HG02943 (cell line): ENCODE results near the gene GPS1.

Experiments
- ATAC-seq: cut with Tn5 transposase; IDR thresholded peaks from one replicate; pipeline ENCODE4 v1.9.1; 2021; ENCODE audit warnings: mild to moderate bottlenecking, low read depth, moderate library complexity; ENCODE audit not compliant: unreplicated experiment

The GPS1 gene

DNA sequence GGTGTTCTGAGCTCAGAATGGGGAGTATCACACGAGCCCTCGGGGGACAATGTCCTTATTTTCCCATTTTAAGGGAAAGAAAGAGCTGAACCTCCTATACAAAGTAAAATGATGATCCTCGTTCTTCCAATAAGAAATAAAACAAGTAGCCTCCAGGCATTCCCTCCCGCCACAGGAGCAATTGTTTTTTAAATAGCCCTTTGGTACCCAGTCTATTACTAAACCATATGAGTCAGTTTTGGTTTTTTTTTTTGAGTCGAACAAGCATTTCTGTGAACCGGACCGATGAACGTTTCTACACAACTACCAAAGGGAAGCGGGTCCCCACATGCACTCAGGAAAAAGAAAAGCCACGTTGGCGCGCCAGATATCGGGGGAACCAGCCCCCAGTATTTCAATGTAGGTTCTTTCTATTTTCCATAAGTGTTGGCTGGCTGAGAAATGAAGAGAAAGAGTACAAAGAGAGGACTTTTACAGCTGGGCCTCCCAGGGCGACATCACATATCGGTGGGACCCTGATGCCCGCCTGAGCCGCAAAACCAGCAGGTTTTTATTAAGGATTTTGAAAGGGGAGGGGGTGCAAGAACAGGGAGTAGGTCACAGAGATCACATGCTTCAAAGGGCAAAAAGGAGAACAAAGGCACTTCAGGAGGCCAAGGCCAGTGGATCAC lies 10.4 kb upstream of the GPS1 start:
- ATAC-seq, result no peak

DNA sequence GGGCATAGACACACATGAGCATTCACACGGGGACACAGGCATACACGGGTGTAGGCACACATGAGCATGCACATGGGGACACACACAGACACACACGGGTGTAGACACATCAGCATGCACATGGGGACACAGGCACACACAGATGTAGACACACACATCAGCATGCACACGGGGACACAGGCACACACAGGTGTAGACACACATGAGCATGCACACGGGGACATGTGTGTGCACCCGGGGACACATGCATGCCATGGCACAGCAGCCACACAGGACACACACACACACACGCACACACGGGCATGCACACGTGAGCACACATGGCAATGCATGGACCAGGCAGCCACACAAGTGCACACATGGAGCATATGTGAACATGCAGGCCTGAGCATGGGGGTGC lies 9.0 kb upstream of the GPS1 start:
- no peak for ATAC-seq

DNA sequence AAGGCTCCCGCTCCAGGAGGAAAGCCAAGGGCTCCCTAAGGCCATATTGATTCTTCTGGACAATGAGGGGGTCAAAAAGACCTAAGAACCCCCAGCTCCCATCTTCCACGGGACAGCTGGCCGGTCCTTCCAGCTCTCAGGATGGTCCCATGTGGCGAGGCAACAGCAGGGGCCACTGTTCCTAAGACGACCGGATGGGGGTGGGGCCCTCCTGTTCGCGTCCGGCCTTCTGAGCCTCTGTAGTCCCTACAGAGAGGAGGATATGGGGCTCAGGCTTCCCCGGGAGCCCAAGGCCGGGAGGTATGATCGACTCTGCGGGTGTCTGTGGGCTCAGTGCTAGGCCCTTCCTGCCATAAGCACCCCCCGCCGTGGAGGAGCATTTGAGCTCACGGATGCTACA lies 8.2 kb upstream of the GPS1 start:
- no peak for ATAC-seq

DNA sequence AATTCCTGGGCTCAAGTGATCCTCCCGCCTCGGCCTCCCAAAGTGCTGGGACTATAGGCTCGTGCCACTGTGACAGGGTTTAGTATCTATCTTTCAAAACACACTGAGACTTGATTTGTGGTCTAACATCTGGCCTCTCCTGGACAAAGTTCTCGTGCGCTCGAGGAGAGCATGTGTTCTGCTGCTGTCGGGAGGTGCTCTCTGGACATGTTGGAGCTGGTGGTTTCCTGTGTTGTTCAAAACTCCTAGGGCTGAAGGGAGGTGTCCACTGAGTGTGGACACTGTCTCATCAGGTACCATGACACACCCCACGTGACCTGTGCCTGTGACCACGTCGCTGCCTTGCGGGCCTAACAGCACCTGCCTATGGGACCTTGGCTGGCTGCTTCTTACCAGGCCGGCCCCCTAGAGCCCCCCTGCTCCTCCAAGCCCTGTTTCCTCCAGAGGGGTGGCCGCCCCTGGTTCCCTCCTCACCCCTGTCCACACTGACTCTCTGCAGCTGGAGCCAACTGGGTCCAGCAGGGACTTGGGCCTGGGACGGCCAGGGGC lies 5.7 kb upstream of the GPS1 start:
- ATAC-seq, result no peak

DNA sequence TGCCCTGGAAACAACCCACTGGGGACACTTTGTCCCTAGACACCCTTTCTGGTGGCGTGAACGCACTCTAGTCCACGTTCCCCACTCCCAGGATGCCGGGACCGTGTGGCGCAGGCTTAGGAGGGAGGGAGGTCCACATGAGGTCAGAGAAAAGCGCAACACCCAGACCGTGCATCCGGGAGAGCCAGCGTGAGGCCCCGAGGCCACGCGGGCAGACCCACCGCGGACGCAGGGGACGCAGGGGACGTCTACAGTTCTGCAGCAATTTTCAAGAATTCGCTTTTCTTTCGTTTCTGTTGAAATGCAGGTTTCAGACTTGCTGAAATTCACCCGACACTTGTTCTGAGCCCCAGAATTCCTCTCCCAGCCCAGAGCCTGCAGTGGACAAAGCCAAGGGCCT lies 4.8 kb upstream of the GPS1 start:
- ATAC-seq, result no peak

DNA sequence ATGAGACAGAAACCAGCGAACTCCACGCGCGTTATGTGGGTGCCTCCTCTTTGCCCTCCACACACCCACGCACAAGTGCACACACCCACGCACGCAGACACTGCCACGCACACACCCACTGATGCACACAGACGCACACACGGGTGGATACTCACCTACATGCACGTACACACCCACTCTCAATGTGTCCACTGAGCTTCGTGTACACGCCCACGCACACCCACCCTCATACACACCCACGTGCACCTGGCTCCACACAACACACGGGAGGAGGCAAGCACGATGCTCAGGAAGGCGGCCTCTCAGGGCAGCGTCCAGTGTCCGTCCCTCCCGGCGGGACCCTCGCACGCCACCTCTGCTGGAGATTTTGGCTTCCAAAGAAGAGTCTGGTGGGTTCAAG lies 4.3 kb upstream of the GPS1 start:
- ATAC-seq, result no peak

DNA sequence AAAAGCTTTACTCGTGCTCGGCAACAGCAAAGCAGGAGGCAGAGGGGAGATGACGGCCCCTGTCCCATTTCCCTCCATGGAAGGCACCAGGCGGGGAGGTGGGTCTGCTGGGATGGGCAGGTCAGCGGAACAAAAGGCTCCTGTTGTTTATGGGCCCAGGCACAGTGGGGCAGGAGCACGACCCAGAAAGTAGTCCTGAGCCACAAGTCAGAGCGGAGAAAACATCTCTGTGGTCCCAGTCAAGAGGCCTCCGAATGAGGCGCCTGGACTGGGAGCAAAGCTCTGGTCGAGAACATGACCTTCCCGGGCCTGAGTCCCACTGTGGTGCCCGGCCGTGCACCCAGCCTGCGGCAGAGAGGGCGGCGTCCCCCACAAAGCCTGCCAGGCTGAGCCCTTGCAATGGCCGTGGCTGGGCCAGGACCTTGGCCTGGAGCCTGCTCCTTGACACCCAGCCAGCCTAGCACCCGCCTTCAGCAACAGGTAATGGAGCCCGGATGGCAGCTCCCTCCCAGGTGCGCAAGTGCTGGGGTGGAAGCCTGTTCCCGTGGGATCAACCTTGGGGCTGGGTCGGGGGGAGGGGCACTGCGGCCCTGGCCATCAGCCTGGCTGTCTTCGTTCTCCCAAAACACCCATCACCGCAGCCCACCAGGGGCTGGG lies 3.7 kb upstream of the GPS1 start:
- ATAC-seq, result no peak

DNA sequence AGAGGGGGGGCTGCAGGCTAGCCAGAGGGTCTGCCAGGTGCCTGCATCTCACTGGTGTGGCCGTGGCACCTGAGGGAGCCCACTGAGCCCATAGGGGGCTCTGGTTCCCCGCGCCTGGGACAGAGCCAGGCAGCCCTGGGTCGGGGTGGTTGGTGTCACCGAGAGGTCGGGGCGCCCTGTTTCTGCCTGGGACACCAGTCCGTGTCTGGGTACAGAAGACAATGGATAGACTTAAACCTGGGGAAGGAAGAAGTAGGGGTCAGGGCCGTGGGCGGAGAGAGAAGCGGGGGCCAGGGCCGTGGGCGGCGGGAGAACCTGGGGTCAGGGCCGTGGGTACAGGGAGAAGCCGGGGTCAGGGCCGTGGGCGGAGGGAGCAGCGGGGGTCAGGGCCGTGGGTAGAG lies 3.1 kb upstream of the GPS1 start:
- no peak for ATAC-seq

DNA sequence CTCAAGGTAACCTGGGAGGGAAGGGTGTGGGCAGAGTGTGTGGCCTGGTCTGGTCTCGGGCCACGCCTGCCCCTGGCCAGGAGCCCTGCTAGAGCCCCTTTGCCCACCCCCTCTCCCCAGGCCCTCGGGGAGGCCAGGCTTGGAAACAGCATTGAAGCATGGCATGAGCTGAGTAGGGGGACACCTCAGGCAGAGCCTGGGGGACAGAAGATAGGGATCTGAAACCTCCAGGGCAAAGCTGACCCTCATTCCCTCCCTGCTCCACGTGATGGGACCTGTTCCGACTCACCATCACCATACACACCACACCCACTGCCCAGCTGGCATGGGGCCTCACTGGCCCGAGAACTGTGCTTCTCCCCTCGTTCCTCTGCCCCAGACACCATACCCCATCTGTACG lies 2.6 kb upstream of the GPS1 start:
- ATAC-seq, result no peak

DNA sequence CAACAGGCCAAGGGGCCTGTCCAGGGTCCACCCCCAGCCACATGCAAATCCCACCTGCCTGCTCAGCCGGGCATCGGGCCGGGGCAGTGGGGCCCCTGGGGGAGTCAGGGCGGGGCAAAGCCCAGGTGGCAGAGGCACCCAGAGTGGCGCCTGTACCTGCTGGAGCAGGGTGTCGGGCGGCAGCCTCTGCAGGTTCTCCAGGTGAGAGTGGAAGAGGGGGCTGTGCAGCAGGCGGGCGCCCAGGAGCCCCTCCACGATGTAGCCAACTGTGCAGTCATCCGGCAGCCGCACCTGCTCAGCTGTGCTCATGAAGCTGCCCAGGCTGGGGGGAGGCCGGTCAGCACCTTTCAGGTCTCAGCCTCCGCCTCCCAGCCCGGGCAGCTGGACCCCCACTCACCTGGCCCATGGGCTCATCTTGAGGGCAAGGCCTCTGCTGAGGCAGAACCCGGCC lies 2.2 kb upstream of the GPS1 start:
- ATAC-seq, result no peak

DNA sequence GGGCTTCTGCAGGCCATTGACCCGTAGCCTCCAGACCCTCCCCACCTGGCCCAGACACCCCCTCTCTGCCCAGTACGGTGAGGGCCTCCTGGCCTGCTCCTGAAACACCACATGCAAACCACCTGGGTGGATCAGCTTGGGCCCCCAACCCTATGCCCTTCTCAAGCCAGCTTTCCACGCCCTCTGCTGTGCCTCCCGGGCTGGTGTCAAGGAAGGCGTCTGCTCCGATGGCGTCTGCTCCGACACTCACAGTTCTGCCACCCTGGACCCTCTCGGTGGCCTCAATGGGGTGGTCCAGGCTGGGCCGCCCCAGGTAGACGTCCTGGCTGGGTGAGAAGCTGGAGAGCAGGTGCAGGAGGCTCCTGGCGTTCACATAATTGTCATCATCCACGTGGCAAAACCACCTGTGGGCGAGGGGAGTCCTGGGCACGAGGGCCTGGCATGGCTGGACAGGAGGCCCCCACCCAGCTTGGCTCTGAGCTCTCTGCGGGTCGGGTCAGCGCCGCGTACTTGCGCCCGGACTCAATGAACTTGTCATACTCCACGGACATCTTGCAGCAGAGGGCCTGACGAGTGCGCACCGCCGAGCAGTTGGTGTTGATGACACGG lies 1.4 kb upstream of the GPS1 start:
- no peak for ATAC-seq

DNA sequence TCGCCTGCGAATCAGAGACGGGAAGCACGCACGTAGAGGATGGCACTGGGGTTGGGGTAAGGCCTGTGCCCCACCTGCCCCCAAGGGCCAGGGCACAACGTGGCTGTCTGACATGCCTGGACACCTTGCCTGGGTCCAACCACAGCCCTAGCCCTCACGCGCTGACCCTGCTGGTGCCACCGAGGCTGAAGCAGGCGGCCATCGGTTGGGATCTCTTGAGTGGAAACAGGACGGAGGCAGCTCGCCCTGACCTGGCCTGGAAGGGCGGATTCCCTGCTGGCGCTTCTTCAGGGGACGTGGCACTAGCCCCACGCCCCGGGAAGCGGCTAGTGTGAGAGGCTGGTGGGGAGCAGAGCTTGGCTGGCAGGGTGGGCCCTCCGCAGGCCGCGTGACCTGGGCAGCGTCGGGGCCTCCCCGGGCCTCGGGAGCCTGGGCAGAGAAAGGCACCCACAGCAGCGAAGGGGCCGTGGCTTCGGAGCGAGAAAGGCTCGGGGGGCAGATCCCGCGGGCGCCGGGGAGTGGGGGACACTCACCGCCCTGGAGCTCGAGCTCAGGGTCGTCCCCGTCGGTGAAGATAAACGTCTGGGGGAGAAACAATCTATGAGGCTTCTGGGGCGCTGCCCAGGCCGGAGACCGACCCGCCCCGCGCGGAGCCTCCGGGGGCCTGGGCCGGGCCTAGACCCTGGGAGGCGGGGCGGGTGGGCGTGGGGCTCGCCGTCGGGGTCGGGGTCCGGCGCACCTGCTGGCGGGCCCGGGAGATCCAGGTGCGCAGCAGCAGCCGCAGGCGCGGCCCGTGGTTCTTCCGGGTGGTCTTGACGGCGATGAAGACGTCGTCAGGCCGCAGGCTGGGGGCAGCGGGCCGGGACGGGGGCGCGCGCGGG lies 697 bp upstream of the GPS1 start:
- ATAC-seq, result no peak

DNA sequence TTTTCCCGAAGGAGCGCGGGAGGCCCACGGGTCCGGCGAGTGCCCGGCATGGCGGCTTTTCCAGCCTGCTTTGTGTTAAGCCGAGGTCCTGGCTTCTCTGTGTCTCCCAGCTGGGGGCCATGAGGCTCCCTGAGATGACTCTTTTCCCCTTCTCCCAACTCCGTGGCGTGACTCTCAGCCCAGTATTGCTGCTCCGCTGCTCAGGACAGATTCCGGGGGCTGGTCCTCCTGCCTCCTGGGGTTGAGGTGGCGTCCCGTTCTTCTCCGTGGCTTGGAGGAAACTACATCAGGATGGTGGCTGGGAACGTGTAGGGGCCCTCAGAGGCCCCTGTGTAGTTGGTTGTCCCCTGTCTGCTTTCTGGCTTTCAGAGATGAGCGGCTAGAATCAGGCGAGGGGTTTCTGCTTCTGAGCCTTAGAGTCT lies 951 bp downstream of the GPS1 start:
- no peak for ATAC-seq

DNA sequence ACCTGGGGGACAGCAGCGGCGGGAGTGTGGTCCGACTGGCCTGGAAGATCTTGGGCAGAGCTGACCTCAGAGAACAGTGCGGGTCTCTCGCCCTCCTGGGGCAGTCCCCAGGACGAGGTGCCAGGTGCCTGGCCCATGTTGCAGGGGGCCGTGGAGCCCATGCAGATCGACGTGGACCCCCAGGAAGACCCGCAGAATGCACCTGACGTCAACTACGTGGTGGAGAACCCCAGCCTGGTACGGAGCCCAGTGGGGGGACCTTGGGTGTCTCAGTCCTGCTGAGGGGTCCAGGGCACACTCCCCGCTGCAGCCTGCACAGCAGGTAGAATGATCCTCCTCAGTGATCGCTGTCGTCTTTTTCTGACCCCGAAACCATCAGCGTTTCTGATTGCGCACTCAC lies 1.4 kb downstream of the GPS1 start:
- no peak for ATAC-seq

DNA sequence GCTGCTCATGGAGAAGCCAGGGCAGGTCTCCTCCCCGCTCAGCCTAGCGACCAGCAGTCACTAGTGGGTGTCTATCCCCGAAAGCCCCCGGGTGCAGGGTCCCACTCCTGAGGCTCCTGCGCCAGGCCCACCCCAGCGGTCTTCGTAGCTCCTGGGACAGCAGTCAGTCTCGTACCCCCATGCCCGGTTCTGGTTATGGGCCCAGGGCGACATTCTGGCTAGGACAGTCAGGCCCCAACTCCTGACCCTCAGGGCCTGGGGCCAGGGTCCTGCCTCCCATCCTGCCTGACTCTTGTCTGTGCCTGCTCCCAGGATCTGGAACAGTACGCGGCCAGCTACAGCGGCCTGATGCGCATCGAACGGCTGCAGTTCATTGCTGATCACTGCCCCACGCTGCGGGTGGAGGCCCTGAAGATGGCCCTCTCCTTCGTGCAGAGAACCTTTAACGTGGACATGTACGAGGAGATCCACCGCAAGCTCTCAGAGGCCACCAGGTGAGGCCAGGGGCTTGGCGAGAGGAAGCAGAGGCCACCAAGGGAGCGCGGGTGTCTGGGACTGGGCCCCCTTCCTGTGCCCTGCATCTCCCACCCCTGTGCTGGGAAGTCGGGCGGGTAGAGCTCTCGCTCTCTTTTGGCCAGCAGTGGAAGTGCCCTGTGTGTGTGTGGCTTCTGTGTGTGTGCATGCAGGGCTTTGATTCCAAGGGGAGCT lies 2.0 kb downstream of the GPS1 start:
- no peak for ATAC-seq

DNA sequence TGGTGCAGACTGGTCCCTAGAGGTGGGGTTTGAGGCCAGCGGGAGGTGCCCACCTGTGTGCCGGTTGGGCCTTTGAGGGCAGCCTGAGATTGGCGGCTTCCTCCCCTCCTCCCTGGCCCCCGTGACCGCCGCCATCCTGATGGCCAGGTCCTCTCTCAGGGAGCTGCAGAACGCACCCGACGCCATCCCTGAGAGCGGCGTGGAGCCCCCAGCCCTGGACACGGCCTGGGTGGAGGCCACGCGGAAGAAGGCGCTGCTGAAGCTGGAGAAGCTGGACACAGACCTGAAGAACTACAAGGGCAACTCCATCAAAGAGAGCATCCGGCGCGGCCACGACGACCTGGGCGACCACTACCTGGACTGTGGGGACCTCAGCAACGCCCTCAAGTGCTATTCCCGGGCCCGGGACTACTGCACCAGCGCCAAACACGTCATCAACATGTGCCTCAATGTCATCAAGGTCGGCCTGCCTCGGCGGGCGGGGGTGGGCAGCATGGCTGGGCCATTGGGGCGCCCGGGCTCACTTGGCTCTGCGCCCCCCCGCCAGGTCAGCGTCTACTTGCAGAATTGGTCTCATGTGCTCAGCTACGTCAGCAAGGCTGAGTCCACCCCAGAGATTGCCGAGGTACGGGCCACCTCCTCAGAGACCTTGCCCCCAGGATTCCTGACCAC lies 2.8 kb downstream of the GPS1 start:
- no peak for ATAC-seq

DNA sequence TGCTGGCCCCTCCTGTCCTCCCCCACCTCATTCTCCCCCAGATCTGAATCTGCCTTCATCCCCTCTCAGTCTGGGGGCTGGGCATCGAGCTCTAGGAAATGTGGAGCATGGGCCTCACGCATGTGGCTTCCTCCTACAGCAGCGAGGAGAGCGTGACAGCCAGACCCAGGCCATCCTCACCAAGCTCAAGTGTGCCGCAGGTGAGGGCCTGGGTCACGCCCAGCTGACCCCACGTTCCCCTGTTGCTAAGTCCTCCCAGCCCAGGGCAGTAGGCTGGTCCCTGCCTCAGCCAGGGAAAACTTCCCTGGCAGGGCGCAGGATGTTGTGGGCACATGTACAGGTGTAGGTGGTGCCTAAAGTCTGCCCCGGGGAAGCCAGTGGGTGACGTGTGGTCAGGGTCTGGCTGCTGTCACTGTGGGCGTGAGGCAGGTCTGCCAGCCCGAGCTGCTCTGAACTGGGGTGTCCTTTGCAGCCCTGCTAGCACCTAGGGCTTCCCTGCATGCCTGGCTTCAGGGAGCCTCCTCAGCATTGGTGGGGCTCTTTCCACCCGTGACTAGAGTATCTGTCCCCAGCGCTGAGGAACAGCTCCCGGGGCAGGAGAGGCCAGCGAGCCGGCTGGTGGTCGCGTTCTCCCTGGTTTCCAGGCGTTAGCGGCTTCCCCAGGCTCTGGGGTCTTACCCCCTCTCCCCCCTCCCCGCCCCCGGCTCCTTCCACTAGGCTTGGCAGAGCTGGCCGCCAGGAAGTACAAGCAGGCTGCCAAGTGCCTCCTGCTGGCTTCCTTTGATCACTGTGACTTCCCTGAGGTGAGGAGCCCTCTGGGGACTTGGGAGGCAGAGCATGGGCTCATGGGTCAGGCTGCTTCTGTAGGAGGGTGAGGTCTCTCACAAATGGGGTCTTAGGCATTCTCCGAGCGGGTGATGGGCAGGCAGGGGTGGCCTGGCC lies 3.6 kb downstream of the GPS1 start:
- no peak for ATAC-seq

DNA sequence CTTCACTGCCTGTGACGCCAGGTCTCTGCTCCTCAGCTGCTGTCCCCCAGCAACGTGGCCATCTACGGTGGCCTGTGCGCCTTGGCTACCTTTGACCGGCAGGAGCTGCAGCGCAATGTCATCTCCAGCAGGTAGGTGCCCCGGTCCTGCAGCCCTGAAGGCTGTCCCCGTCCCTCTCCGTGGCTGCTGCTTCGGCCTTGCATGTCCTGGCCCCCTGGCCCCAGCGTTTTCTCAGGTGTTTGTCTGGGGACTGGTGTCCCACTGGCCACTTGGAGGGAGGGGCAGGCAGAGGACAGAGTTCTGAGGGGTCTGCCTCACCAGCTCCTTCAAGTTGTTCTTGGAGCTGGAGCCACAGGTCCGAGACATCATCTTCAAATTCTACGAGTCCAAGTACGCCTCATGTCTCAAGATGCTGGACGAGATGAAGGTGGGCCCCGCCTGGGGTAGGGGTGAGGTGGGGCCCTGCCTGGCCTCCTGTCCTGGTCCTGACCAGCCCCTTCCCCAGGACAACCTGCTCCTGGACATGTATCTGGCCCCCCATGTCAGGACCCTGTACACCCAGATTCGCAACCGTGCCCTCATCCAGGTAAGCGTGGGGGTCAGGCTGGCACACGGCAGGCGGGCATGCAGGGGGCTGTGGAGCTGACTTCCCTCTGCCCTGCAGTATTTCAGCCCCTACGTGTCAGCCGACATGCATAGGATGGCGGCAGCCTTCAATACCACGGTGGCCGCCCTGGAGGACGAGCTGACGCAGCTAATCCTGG lies 4.4 kb downstream of the GPS1 start:
- ATAC-seq, result no peak
